Cardiac ventricle fibroblast (primary cell): ENCODE results near the gene ADCY2. TPM values are rescaled to one million over a fixed set of nuclear protein-coding genes. Genes with fewer than 3 reads are reported as not detected.

Experiments
- total RNA-seq: library from RNA; depleted of rRNA; stranded (reverse); fragments of >200 nt; gene quantifications from 2 replicates; pipeline ENCODE4 v1.2.3, GENCODE V29; 2015

Gene ADCY2
- total RNA-seq, result not detected in 2 replicates

GRCh38 chr5:7395947-7396712 lies at the start of gene ADCY2:
Gene ADCY2 (plus strand): TSS chr5:7396138. CDS start chr5:7396297, 159 bp downstream.

GRCh38 chr5:7850395-7851239 lies 454.7 kb downstream of the ADCY2 start, which contains the start of gene CFAP90:
Gene CFAP90 (minus strand): TSS chr5:7851133. CDS start chr5:7851021, 112 bp downstream.

GRCh38 chr5:7868773-7869473 lies 473.0 kb downstream of the ADCY2 start, which contains the start of the genes FASTKD3 and MTRR:
Gene FASTKD3 (minus strand): TSS chr5:7869031. CDS start chr5:7868083, 948 bp downstream.
Gene MTRR (plus strand): TSS chr5:7869148. CDS start chr5:7870795, 1,647 bp downstream.

